ENCODE results near the gene FGD3. TPM values are rescaled to one million over a fixed set of nuclear protein-coding genes. Genes with fewer than 3 reads are reported as not detected.

FGD3 gene
- total RNA-seq, 1 donor from 2014 or later: 0.46 TPM

DNA sequence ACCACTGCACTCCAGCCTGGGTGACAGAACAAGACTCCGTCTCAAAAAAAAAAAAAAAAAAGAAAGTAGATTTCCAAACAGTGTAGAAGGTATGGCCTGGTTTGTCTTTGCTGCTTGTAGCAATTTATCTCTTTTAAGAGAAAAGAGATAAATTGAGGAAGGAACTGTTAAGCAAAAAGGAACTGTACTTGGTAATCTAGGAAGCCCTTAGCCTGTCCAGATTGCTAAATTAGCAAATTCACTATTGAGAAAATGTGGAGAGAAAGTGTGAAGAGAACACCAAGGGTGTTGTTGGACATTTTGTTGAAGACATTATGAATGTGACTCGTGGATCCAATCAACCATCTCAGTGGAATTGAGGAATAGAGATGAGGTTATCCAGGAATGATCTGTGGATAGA lies 98.2 kb downstream of the FGD3 start:
- H3K4me3 ChIP-seq (ENCODE audit: low read depth, low read length): no peak overlapping the region
- no peak for DNase-seq (ENCODE audit: low read depth)
- H3K27me3 ChIP-seq (ENCODE audit: control insufficient read depth, insufficient read depth, low read length): peaks cover 2% of the 10 kb centered on the region
- TF ChIP-seq, protein P1, sequence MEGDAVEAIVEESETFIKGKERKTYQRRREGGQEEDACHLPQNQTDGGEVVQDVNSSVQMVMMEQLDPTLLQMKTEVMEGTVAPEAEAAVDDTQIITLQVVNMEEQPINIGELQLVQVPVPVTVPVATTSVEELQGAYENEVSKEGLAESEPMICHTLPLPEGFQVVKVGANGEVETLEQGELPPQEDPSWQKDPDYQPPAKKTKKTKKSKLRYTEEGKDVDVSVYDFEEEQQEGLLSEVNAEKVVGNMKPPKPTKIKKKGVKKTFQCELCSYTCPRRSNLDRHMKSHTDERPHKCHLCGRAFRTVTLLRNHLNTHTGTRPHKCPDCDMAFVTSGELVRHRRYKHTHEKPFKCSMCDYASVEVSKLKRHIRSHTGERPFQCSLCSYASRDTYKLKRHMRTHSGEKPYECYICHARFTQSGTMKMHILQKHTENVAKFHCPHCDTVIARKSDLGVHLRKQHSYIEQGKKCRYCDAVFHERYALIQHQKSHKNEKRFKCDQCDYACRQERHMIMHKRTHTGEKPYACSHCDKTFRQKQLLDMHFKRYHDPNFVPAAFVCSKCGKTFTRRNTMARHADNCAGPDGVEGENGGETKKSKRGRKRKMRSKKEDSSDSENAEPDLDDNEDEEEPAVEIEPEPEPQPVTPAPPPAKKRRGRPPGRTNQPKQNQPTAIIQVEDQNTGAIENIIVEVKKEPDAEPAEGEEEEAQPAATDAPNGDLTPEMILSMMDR (IDR thresholded peaks at IDR 0.05; ENCODE audit: insufficient read depth, low read length, poor library complexity, severe bottlenecking): no peak
- H3K36me3 ChIP-seq (ENCODE audit: control insufficient read depth, insufficient read depth, low read length): no peaks in the 10 kb centered on the region

DNA sequence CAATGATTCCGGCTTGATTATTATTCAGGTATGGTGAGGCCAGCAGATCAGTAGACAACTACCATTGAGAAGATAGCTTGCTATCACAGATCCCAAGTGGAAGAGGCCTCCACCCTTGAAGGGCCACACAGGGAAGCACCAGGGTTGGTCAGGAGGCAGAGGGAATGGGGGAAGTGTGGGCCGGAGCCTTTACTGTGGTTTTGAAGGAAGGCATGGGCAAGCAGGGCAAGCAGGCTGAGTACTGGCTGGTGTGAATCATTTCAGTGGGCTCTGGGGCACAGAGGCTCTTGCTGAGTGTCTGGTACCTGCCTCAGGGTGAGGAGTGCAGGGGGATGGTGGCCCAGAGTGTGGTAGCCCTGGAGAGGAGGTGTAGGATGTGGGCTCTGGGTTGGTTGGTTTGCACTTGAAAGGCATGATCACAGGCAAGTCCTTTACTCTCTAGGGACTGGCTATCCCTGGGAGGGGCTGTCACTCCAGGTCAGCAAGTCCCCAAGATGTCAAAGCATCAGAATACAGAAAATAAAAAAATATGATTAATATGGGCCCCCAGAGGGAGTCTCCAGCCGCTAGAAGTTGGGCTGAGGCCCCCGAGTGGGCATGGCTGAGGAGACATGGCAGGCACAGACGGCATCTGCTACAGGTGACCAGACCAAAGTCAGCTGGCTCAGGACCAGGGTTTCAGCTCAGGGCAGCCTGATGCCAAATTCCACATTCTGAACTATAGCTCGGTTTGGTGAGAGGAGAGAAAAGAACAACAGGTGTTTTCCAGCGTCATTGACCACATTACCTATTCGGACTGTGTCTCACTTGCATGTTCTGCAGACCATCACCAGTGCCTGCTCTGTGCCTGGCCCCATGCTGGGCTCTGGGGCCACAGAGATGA lies 101.5 kb downstream of the FGD3 start:
- Histone ChIP-seq H3K27me3 (ENCODE audit: control insufficient read depth, insufficient read depth, low read length) (peaks cover 10% of the 10 kb centered on the region), H3K4me3 (ENCODE audit: low read depth, low read length) (no peak overlapping the region), H3K36me3 (ENCODE audit: control insufficient read depth, insufficient read depth, low read length) (no peaks in the 10 kb centered on the region)
- DNase-seq (ENCODE audit: low read depth): no peak
- TF ChIP-seq, protein P1 (IDR thresholded peaks at IDR 0.05; ENCODE audit: insufficient read depth, low read length, poor library complexity, severe bottlenecking): no peak

DNA sequence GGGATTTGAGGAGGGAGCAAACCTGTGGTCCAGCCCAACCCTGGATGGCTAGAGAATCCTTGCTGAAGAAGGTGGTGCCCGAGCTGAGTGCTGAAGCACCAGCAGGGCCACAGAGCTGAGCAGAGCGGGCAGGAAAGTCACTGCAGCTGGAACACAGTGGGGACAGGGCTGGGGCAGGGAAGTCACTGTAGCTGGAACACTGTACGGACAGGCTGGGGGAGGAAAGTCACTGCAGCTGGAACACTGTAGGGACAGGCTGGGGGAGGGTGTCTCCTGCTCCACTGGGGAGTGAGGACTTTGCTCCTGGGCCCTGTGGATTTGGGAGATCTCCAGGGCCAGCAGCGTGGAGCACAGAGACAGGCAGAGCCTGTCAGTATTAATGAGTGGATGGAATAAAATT lies 102.2 kb downstream of the FGD3 start:
- no peaks in the 10 kb centered on the region for H3K36me3 ChIP-seq (ENCODE audit: control insufficient read depth, insufficient read depth, low read length)
- TF ChIP-seq, protein P1 (IDR thresholded peaks at IDR 0.05; ENCODE audit: insufficient read depth, low read length, poor library complexity, severe bottlenecking): no peak
- DNase-seq (ENCODE audit: low read depth): no peak
- H3K4me3 ChIP-seq (ENCODE audit: low read depth, low read length): no peak overlapping the region
- H3K27me3 ChIP-seq (ENCODE audit: control insufficient read depth, insufficient read depth, low read length): peaks cover 12% of the 10 kb centered on the region

DNA sequence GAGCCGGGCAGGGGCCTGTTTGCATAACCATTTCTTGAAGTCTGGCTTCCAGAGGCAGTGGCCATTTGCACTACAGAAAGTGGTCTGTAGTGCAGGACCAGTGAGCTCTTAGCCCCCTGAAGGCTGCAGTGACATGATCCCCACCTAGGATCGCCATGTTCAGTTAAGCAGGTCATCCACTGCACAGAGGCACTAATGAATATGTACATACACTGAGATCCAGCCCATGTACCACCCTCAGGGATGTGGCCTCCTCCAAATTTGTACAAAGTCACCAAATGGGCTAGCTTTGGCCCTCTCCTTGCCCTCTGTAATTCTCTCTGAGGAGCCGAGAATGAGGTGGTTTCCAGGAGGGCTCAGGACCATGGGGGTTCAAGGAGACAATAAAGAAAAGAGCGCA lies 102.9 kb downstream of the FGD3 start:
- no peak overlapping the region for H3K4me3 ChIP-seq (ENCODE audit: low read depth, low read length)
- H3K36me3 ChIP-seq (ENCODE audit: control insufficient read depth, insufficient read depth, low read length): no peaks in the 10 kb centered on the region
- no peak for DNase-seq (ENCODE audit: low read depth)
- TF ChIP-seq, protein P1 (IDR thresholded peaks at IDR 0.05; ENCODE audit: insufficient read depth, low read length, poor library complexity, severe bottlenecking): no peak
- H3K27me3 ChIP-seq (ENCODE audit: control insufficient read depth, insufficient read depth, low read length): peaks cover 12% of the 10 kb centered on the region

DNA sequence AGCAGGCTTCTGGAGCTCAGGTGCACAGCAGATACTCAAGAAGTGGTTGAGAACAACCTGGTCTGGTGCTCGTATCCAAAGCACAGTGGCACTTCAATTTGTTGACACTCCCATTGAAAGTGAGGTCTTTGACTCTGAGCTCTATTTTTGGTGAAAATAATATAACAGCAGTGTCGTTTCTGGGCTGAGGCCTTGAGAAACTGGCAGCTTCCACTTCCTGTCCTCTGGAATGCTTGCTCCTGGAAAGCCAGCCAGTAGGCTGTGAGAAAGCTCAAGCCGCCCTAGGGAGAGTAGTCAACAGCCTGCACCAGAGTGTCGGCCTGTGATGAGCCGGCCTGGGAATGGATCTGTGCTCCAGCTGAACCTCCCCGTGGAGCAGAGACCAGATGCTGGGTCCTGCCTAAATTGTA lies 104.4 kb downstream of the FGD3 start:
- no peak overlapping the region for H3K4me3 ChIP-seq (ENCODE audit: low read depth, low read length)
- no peak for DNase-seq (ENCODE audit: low read depth)
- TF ChIP-seq, protein P1 (IDR thresholded peaks at IDR 0.05; ENCODE audit: insufficient read depth, low read length, poor library complexity, severe bottlenecking): no peak

More for the DNA sequence above, 104.4 kb downstream of the FGD3 start:
- no peaks in the 10 kb centered on the region for H3K36me3 ChIP-seq (ENCODE audit: control insufficient read depth, insufficient read depth, low read length)
- H3K27me3 ChIP-seq (ENCODE audit: control insufficient read depth, insufficient read depth, low read length): peaks cover 12% of the 10 kb centered on the region

All from kidney epithelial cell (primary cell).